GM13977 (cell line): ENCODE measurements around the gene OR1M1.

Experiments used
- DNase-seq: peaks from one replicate; pipeline ENCODE4 v3.0.0; 2012; ENCODE audit warnings: low spot score
- CTCF ChIP-seq: IDR thresholded peaks from 2 replicates; pipeline ENCODE4 v1.5.1; 2012; ENCODE audit warnings: mild to moderate bottlenecking, control low read depth; ENCODE audit not compliant: insufficient read depth; ENCODE audit errors: extremely low read depth, missing control alignments
- in situ Hi-C: fragments of 300-500 bp; cut with MboI; formaldehyde crosslinking; loops from one replicate; pipeline ENCODE4 v1.12.0; 2022; ENCODE audit warnings: low sequenced_read_pairs, low pct_unique_long_range_greater_than_20kb, mixed read lengths, inconsistent platforms; ENCODE audit not compliant: unreplicated experiment

Gene OR1M1

GRCh38 chr19:9086761-9087160 lies at the start of gene OR1M1:
OR1M1 (plus strand) TSS chr19:9087061; CDS start chr19:9093245, 6,184 bp downstream.
- DNase-seq = no peak

GRCh38 chr19:9037400-9038062 lies 49.3 kb upstream of the OR1M1 start:
- in situ Hi-C loops = no loop called here
- TF ChIP-seq CTCF = no peak
- no peak for DNase-seq

More at GRCh38 chr19:9086761-9087160, at the start of gene OR1M1:
- in situ Hi-C loops = no loop called here
- TF ChIP-seq CTCF = no peak

- in situ Hi-C loops = no loop called here
- DNase-seq = no peak
- TF ChIP-seq CTCF = no peak
These were observed 47.1 kb upstream of the OR1M1 start for GRCh38 chr19:9039728-9040127.

- no peak for TF ChIP-seq CTCF
- in situ Hi-C loops = no loop called here
These were observed 46.7 kb upstream of the OR1M1 start for GRCh38 chr19:9040131-9040530.

GRCh38 chr19:9041023-9041422 lies 45.8 kb upstream of the OR1M1 start:
- in situ Hi-C loops = no loop called here
- DNase-seq = no peak
- no peak for TF ChIP-seq CTCF

More at GRCh38 chr19:9040131-9040530, 46.7 kb upstream of the OR1M1 start:
- no peak for DNase-seq

GRCh38 chr19:9043524-9043923 lies 43.3 kb upstream of the OR1M1 start:
- DNase-seq = no peak
- no peak for TF ChIP-seq CTCF
- in situ Hi-C loops = no loop called here
